ENCODE data around the gene YTHDF1. TPM values are rescaled to one million over a fixed set of nuclear protein-coding genes. Genes with fewer than 3 reads are reported as not detected.

YTHDF1 gene
- total RNA-seq, 1 experiment from 2014 or later, result 85.4 TPM

- Histone ChIP-seq H3K9ac (ENCODE audit: extremely low read depth, insufficient read length, low read length) (no peak overlapping the region), H4K8ac (replicated peaks; ENCODE audit: insufficient read length, low read depth, low read length) (no peak overlapping the region), H3K4ac (ENCODE audit: low read depth, low read length) (no peak overlapping the region), H3K27me3 (ENCODE audit: insufficient read depth, low read length) (no peaks in the 10 kb centered on the region), H4K91ac (ENCODE audit: insufficient read length, low read depth, low read length) (no peak overlapping the region), H2BK120ac (ENCODE audit: low read depth, low read length, poor library complexity, severe bottlenecking) (no peak overlapping the region), H3K9me3 (ENCODE audit: control insufficient read depth, low read depth, low read length) (peaks cover 8% of the 10 kb centered on the region), H2BK15ac (ENCODE audit: low read depth, low read length) (no peak overlapping the region), H3K4me1 (ENCODE audit: insufficient read depth, low read length) (no peaks in the 10 kb centered on the region), H2BK20ac (ENCODE audit: low read depth, low read length, poor library complexity, severe bottlenecking) (no peak overlapping the region), H3K23ac (ENCODE audit: insufficient read length, low read depth, low read length) (no peak overlapping the region), H3K18ac (ENCODE audit: insufficient read length, low read depth, low read length) (no peak overlapping the region), H2BK12ac (ENCODE audit: insufficient read length, low read depth, low read length) (no peak overlapping the region), H3K14ac (ENCODE audit: insufficient read depth, low read length) (no peak overlapping the region), H3K56ac (ENCODE audit: insufficient read length, low read depth, low read length) (no peak overlapping the region), H3K79me2 (ENCODE audit: insufficient read depth, low read length) (no peaks in the 10 kb centered on the region), H3T11ph (ENCODE audit: low read length) (no peak overlapping the region), H3K27ac (ENCODE audit: insufficient read length, low read depth, low read length) (no peak overlapping the region), H3K79me1 (ENCODE audit: insufficient read depth, low read depth, low read length, poor library complexity, severe bottlenecking) (no peaks in the 10 kb centered on the region), H2AFZ (ENCODE audit: low read length) (no peak overlapping the region), H3K4me2 (ENCODE audit: insufficient read depth, insufficient read length, low read length) (no peak overlapping the region), H3K23me2 (ENCODE audit: insufficient read length, low read depth, low read length, poor library complexity, severe bottlenecking) (no peaks in the 10 kb centered on the region), H2AK5ac (ENCODE audit: insufficient read length, low read length) (no peak overlapping the region), H4K5ac (ENCODE audit: insufficient read length, low read depth, low read length) (no peak overlapping the region), H4K20me1 (ENCODE audit: control insufficient read depth, insufficient read depth, insufficient read length) (no peaks in the 10 kb centered on the region), H2BK5ac (ENCODE audit: insufficient read length, low read length) (no peak overlapping the region)
- DNase-seq, result no peak
- no peak for TF ChIP-seq CTCF (conservative IDR thresholded peaks at IDR 0.05)
- H3K36me3 Mint-ChIP-seq (ENCODE audit: insufficient read depth in 1 of 3, low read depth in 3 of 3), result peaks cover 2 to 11% (median 9%) of the 10 kb centered on the region in 3 experiments; a peak in 6 of 7 replicates
- H3K27me3 Mint-ChIP-seq (ENCODE audit: low read depth), result peaks cover 20% of the 10 kb centered on the region
- H3K9me3 Mint-ChIP-seq, result peaks cover 18 to 24% of the 10 kb centered on the region in 2 experiments
- WGBS (ENCODE audit: extremely low coverage, insufficient read length, low lambda C conversion rate), result no CpG with 5 or more reads among the region's 13 CpGs
- H3K4me3 Mint-ChIP-seq, result no peak overlapping the region
- 0 out of 4 replicates have a peak, but pooled peaks cover 4% of the 10 kb centered on the region in 2 experiments for H3K4me1 Mint-ChIP-seq
- H3K27ac Mint-ChIP-seq, result no peak overlapping the region
Measured at GRCh38 chr20:63149531-63150192, 66.3 kb downstream of the YTHDF1 start.
